Panc1 (cell line): ENCODE results near the gene FBXL2. TPM values are rescaled to one million over a fixed set of nuclear protein-coding genes. Genes with fewer than 3 reads are reported as not detected.

Experiments
- ATAC-seq: fragments of 200-7000 bp; cut with Tn5 transposase; 2 replicates; pipeline ENCODE4 v1.9.1; 2020; ENCODE audit warnings: mild to moderate bottlenecking, moderate library complexity
- BruUV-seq: library from RNA; stranded (reverse); fragments of 400-500 nt; replicated peaks from 2 replicates; lab custom pipeline; 2021; lab: Mats Ljungman, UMichigan
- CTCF ChIA-PET: fragments of 300-600 bp; sonication (Branson Sonifier 250); formaldehyde crosslinking; loops from one replicate; lab custom pipeline; 2022; ENCODE audit warnings: antibody characterized with exemption; lab: Charles Lee
- POLR2A ChIA-PET: fragments of 300-600 bp; sonication (Branson Sonifier 250); formaldehyde crosslinking; loops from one replicate; lab custom pipeline; 2022; ENCODE audit warnings: antibody characterized with exemption; lab: Charles Lee
- DNase-seq: peaks from one replicate; pipeline ENCODE4 v3.0.0-alpha.2; 2010; ENCODE audit warnings: low read depth, low spot score
- H3K27ac ChIP-seq: 2 replicates; pipeline ENCODE4 v1.5.1; 2011; ENCODE audit warnings: mild to moderate bottlenecking, low read length, inconsistent platforms
- H3K27me3 ChIP-seq: fragments of 200-500 bp; sonication (Bioruptor generic); 2 replicates; pipeline ENCODE4 v1.6.0; 2014; ENCODE audit warnings: low read length, inconsistent platforms; ENCODE audit not compliant: control insufficient read depth, insufficient read depth
- H3K36me3 ChIP-seq: fragments of 200-500 bp; sonication (Bioruptor generic); 2 replicates; pipeline ENCODE4 v1.5.1; 2014; ENCODE audit warnings: inconsistent platforms, mild to moderate bottlenecking, low read length, moderate library complexity; ENCODE audit not compliant: control insufficient read depth, insufficient read depth
- H3K4me1 ChIP-seq: 2 replicates; pipeline ENCODE4 v1.5.1; 2011; ENCODE audit warnings: inconsistent platforms, mild to moderate bottlenecking, low read length, moderate library complexity; ENCODE audit not compliant: control insufficient read depth, insufficient read depth
- H3K4me3 ChIP-seq, 2 experiments: 2 replicates each; pipeline ENCODE4 v1.5.1; 2011 to 2012; ENCODE audit warnings: low read depth in 2 of 2, low read length in 2 of 2, mild to moderate bottlenecking in 2 of 2, inconsistent platforms in 1 of 2, moderate library complexity in 1 of 2
- H3K9me3 ChIP-seq: fragments of 200-500 bp; sonication (Bioruptor generic); 2 replicates; pipeline ENCODE4 v1.5.1; 2014; ENCODE audit warnings: low read depth, mild to moderate bottlenecking, inconsistent platforms, low read length, moderate library complexity; ENCODE audit not compliant: control insufficient read depth, insufficient read depth
- POLR2AphosphoS5 ChIP-seq: IDR thresholded peaks from 2 replicates; pipeline ENCODE4 v1.6.1; 2012; ENCODE audit warnings: mild to moderate bottlenecking, low read depth, low read length, moderate library complexity
- SIN3A ChIP-seq: IDR thresholded peaks from 2 replicates; pipeline ENCODE4 v1.6.1; 2012; ENCODE audit warnings: low read depth, mild to moderate bottlenecking, low read length, moderate library complexity, borderline replicate concordance; ENCODE audit not compliant: insufficient read depth
- TCF7L2 ChIP-seq: IDR thresholded peaks from 2 replicates; pipeline ENCODE4 v1.6.1; 2011; ENCODE audit warnings: mild to moderate bottlenecking, low read depth, low read length, inconsistent platforms
- in situ Hi-C: cut with HindIII; loops from 2 replicates; pipeline ENCODE4 v1.10.0; 2016; ENCODE audit warnings: low sequenced_read_pairs, low pct_unique_long_range_greater_than_20kb
- intact Hi-C: fragments of 100-400 bp; cut with micrococcal nuclease; formaldehyde crosslinking; loops from one replicate; pipeline ENCODE4 v1.10.0; 2022; ENCODE audit not compliant: unreplicated experiment
- total RNA-seq: library from RNA; stranded (reverse); gene quantifications from one replicate; pipeline ENCODE4 v1.2.1, GENCODE V29; 2021; ENCODE audit not compliant: unreplicated experiment
- TF ChIP-seq, protein P1 (sequence below), 2 experiments: IDR thresholded peaks; 2 replicates each; pipeline ENCODE4 v1.6.1; 2011 to 2012; ENCODE audit warnings: low read depth in 2 of 2, control low read depth in 1 of 2, low read length in 1 of 2, mild to moderate bottlenecking in 1 of 2, moderate library complexity in 1 of 2; ENCODE audit not compliant: insufficient read depth in 1 of 2
- TF ChIP-seq, protein P2 (sequence below): fragments of 450-650 bp; IDR thresholded peaks from 2 replicates; pipeline ENCODE4 v1.5.1; 2017; ENCODE audit warnings: mild to moderate bottlenecking

The FBXL2 gene
- total RNA-seq, 1 experiment from 2014 or later = 12.3 TPM

DNA sequence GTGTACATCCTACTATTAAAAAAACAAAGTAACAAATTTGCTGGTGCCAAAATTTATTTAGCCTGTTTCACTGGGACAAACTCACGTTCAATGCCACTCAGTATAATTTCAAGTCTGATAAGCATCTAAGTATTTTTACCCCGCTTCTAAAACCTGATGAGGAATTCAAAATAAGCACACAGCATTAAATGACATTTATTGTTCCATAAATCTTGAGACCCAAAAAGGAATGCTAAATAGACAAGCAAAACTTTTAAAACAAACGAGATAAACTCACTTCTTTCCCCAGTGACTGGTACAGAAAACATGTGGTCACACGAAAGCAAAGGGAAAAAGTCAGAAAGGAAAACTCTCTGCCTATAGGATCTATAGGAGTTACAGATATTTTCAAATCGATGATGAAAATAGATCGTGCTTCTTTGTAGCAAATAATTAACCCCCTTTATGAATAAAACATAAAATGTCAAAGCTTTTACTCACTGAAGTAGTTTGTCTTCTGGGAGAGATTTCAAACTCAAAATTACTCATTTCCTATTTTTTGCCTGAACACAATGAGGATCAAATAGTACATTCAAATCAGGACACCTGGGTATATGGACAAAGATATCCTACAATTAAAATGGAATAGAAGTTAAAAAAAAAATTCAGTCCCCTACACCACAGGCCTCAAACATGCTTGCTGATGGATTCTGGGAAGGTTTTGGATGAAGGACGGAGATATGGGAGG, 111.3 kb downstream of the FBXL2 start:
- no peaks in the 10 kb centered on the region for H3K9me3 ChIP-seq
- H3K36me3 ChIP-seq = peaks cover 12% of the 10 kb centered on the region
- H3K4me3 ChIP-seq = no peak overlapping the region
- ATAC-seq = no peak
- intact Hi-C loops = no loop called here
- ChIA-PET POLR2A (no interaction called here), CTCF (no interaction called here)
- no peak for DNase-seq
- BruUV-seq = TSS peak; percentile 65
- H3K4me1 ChIP-seq = peaks cover 11% of the 10 kb centered on the region
- no peak for TF ChIP-seq POLR2AphosphoS5
- TF ChIP-seq, protein P1, sequence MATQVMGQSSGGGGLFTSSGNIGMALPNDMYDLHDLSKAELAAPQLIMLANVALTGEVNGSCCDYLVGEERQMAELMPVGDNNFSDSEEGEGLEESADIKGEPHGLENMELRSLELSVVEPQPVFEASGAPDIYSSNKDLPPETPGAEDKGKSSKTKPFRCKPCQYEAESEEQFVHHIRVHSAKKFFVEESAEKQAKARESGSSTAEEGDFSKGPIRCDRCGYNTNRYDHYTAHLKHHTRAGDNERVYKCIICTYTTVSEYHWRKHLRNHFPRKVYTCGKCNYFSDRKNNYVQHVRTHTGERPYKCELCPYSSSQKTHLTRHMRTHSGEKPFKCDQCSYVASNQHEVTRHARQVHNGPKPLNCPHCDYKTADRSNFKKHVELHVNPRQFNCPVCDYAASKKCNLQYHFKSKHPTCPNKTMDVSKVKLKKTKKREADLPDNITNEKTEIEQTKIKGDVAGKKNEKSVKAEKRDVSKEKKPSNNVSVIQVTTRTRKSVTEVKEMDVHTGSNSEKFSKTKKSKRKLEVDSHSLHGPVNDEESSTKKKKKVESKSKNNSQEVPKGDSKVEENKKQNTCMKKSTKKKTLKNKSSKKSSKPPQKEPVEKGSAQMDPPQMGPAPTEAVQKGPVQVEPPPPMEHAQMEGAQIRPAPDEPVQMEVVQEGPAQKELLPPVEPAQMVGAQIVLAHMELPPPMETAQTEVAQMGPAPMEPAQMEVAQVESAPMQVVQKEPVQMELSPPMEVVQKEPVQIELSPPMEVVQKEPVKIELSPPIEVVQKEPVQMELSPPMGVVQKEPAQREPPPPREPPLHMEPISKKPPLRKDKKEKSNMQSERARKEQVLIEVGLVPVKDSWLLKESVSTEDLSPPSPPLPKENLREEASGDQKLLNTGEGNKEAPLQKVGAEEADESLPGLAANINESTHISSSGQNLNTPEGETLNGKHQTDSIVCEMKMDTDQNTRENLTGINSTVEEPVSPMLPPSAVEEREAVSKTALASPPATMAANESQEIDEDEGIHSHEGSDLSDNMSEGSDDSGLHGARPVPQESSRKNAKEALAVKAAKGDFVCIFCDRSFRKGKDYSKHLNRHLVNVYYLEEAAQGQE (IDR thresholded peaks at IDR 0.05; ENCODE audit: insufficient read depth in 1 of 2, low read depth in 2 of 2, low read length in 1 of 2) = no peak
- TF ChIP-seq, protein P2, sequence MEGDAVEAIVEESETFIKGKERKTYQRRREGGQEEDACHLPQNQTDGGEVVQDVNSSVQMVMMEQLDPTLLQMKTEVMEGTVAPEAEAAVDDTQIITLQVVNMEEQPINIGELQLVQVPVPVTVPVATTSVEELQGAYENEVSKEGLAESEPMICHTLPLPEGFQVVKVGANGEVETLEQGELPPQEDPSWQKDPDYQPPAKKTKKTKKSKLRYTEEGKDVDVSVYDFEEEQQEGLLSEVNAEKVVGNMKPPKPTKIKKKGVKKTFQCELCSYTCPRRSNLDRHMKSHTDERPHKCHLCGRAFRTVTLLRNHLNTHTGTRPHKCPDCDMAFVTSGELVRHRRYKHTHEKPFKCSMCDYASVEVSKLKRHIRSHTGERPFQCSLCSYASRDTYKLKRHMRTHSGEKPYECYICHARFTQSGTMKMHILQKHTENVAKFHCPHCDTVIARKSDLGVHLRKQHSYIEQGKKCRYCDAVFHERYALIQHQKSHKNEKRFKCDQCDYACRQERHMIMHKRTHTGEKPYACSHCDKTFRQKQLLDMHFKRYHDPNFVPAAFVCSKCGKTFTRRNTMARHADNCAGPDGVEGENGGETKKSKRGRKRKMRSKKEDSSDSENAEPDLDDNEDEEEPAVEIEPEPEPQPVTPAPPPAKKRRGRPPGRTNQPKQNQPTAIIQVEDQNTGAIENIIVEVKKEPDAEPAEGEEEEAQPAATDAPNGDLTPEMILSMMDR = no peak
- TF ChIP-seq TCF7L2 = no peak
- no peak for TF ChIP-seq SIN3A
- H3K27me3 ChIP-seq = no peaks in the 10 kb centered on the region
- H3K27ac ChIP-seq = no peak overlapping the region
- in situ Hi-C loops = no loop called here

DNA sequence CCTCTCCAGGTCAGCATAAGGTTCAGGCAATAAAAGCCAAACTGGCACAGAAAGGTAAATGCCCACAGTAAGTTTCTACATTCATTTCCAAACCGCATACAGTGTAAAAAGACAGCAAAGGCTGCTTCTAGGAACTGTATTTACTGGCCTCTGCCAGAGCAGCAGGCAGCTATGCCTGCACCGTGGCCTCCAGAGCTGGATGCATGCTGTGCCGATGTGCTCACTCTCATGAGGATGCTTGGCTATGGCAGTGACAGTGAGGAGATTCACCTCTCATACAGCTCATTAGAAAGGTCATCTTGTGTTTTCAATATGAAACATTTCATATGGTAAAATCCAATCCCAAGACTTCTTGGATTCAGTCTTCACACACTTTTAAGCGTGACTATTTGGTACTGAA, 112.7 kb downstream of the FBXL2 start:
- no peaks in the 10 kb centered on the region for H3K27me3 ChIP-seq
- TF ChIP-seq TCF7L2 (no peak), POLR2AphosphoS5 (no peak), SIN3A (no peak)
- TF ChIP-seq, protein P2 = no peak
- TF ChIP-seq, protein P1 (IDR thresholded peaks at IDR 0.05; ENCODE audit: insufficient read depth in 1 of 2, low read depth in 2 of 2, low read length in 1 of 2) = no peak
- ChIA-PET POLR2A (no interaction called here), CTCF (no interaction called here)
- in situ Hi-C loops (no loop called here), intact Hi-C loops (no loop called here)
- no peaks in the 10 kb centered on the region for H3K9me3 ChIP-seq
- H3K36me3 ChIP-seq = peaks cover 13% of the 10 kb centered on the region
- H3K27ac ChIP-seq = no peak overlapping the region
- no peak overlapping the region for H3K4me3 ChIP-seq
- ATAC-seq (no peak), DNase-seq (no peak)
- BruUV-seq = no TSS peak
- peaks cover 14% of the 10 kb centered on the region for H3K4me1 ChIP-seq
